DND-41 (cell line): Measurements from ENCODE around the gene SS18L1.

ENCODE experiments used
- ATAC-seq: fragments of 200-7000 bp; cut with Tn5 transposase; 3 replicates; pipeline ENCODE4 v1.9.1; 2021; ENCODE audit warnings: low read depth; ENCODE audit not compliant: insufficient read depth
- DNase-seq: peaks from one replicate; pipeline ENCODE4 v3.0.0-alpha.2; 2020
- H2AFZ ChIP-seq: 2 replicates; pipeline ENCODE4 v1.6.0; 2012; ENCODE audit warnings: low read depth, low read length
- H3K27ac ChIP-seq: 2 replicates; pipeline ENCODE4 v1.5.1; 2012; ENCODE audit warnings: low read length, inconsistent platforms
- H3K27me3 ChIP-seq: fragments of 200-600 bp; sonication (generic); 2 replicates; pipeline ENCODE4 v1.6.0; 2012; ENCODE audit warnings: low read length, mild to moderate bottlenecking, inconsistent platforms; ENCODE audit not compliant: insufficient read depth, poor library complexity
- H3K36me3 ChIP-seq: 2 replicates; pipeline ENCODE4 v1.5.1; 2012; ENCODE audit warnings: low read length, inconsistent platforms; ENCODE audit not compliant: insufficient read depth
- H3K4me1 ChIP-seq: 2 replicates; pipeline ENCODE4 v1.5.1; 2012; ENCODE audit warnings: mild to moderate bottlenecking, low read length; ENCODE audit not compliant: insufficient read depth
- H3K4me2 ChIP-seq: 2 replicates; pipeline ENCODE4 v1.6.0; 2012; ENCODE audit warnings: mild to moderate bottlenecking, moderate library complexity, low read length, inconsistent platforms; ENCODE audit not compliant: insufficient read depth
- H3K4me3 ChIP-seq, 2 experiments: fragments of 200-600 bp in 1 of 2; shearing (Covaris generic) in 1 of 2; 2 replicates each; pipeline ENCODE4 v1.5.1; 2012 to 2016; ENCODE audit warnings: inconsistent platforms in 2 of 2, low read length in 2 of 2, mild to moderate bottlenecking in 2 of 2, low read depth in 1 of 2, moderate library complexity in 1 of 2
- H3K79me2 ChIP-seq: 2 replicates; pipeline ENCODE4 v1.6.0; 2012; ENCODE audit warnings: low read length, inconsistent platforms; ENCODE audit not compliant: insufficient read depth
- H3K9ac ChIP-seq: 2 replicates; pipeline ENCODE4 v1.6.0; 2012; ENCODE audit warnings: low read depth, mild to moderate bottlenecking, inconsistent platforms, low read length, moderate library complexity
- H3K9me3 ChIP-seq: 2 replicates; pipeline ENCODE4 v1.5.1; 2012; ENCODE audit warnings: low read length, moderate library complexity, mild to moderate bottlenecking, inconsistent platforms; ENCODE audit not compliant: insufficient read depth, severe bottlenecking
- H4K20me1 ChIP-seq: 2 replicates; pipeline ENCODE4 v1.6.0; 2012; ENCODE audit warnings: low read length; ENCODE audit not compliant: insufficient read depth
- CTCF ChIP-seq: IDR thresholded peaks from 2 replicates; pipeline ENCODE4 v1.5.1; 2012; ENCODE audit warnings: borderline replicate concordance, low read length, moderate library complexity, mild to moderate bottlenecking; ENCODE audit not compliant: poor library complexity, severe bottlenecking; ENCODE audit errors: extremely low read depth
- EZH2 ChIP-seq: IDR thresholded peaks from 3 replicates; pipeline ENCODE4 v1.6.1; 2012; ENCODE audit warnings: borderline replicate concordance, low read depth, mild to moderate bottlenecking, moderate library complexity, low read length, inconsistent platforms; ENCODE audit not compliant: severe bottlenecking

SS18L1 gene

GRCh38 chr20:62167474-62167873, 23.9 kb downstream of the SS18L1 start:
- TF ChIP-seq EZH2 (no peak), CTCF (no peak)
- no peak overlapping the region for H3K9ac ChIP-seq
- H4K20me1 ChIP-seq = peaks cover 15% of the 10 kb centered on the region; the same call in 1 of the 2 replicates
- no peak overlapping the region for H3K27ac ChIP-seq
- DNase-seq = no peak
- no peaks in the 10 kb centered on the region for H3K27me3 ChIP-seq
- no peaks in the 10 kb centered on the region for H3K9me3 ChIP-seq
- no peak overlapping the region for H3K4me2 ChIP-seq
- H3K36me3 ChIP-seq = peaks cover 70% of the 10 kb centered on the region
- no peak overlapping the region for H3K4me3 ChIP-seq
- no peak for ATAC-seq
- no peak overlapping the region for H2AFZ ChIP-seq
- no peaks in the 10 kb centered on the region for H3K79me2 ChIP-seq
- no peaks in the 10 kb centered on the region for H3K4me1 ChIP-seq

GRCh38 chr20:62168061-62168460, 24.5 kb downstream of the SS18L1 start:
- TF ChIP-seq CTCF (no peak), EZH2 (no peak)
- H2AFZ ChIP-seq = no peak overlapping the region
- ATAC-seq (no peak), DNase-seq (no peak)
- H4K20me1 ChIP-seq = peaks cover 10% of the 10 kb centered on the region; the same call in 1 of the 2 replicates
- H3K27ac ChIP-seq = no peak overlapping the region
- H3K4me3 ChIP-seq = no peak overlapping the region
- H3K27me3 ChIP-seq = no peaks in the 10 kb centered on the region
- no peak overlapping the region for H3K4me2 ChIP-seq
- H3K4me1 ChIP-seq = no peaks in the 10 kb centered on the region
- H3K36me3 ChIP-seq = peaks cover 70% of the 10 kb centered on the region
- H3K9ac ChIP-seq = no peak overlapping the region
- no peaks in the 10 kb centered on the region for H3K9me3 ChIP-seq
- no peaks in the 10 kb centered on the region for H3K79me2 ChIP-seq

DNA sequence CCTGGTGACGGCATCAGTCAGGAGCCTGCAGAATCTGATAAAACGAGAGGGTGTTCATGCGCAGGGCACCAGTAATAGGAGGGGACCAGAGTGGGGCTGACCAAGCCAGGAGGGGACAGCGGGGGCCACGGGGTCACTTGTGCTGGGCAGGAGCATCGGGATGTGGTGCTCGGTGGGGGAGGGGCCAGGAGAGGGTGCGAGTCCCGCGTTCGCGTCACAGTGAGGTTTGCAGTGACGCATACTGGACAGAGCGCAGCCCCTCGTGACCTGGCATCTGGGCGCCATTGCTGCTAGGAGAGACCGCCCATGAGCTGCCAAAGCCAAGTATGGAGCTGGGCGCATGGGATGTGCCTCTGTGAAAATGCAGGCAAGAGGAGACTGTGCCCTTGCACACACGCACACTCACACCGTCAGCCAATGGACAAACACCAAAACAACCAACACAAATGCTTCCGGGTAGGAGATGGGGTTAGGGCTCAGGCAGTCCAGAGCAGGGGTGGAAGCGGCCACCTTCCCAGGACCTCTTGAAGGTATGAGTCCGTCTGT, 25.4 kb downstream of the SS18L1 start:
- no peak overlapping the region for H3K27ac ChIP-seq

More for the DNA sequence above, 25.4 kb downstream of the SS18L1 start:
- H3K79me2 ChIP-seq = no peaks in the 10 kb centered on the region
- ATAC-seq (no peak), DNase-seq (no peak)
- no peak overlapping the region for H3K9ac ChIP-seq
- no peak overlapping the region for H3K4me3 ChIP-seq
- peaks cover 66% of the 10 kb centered on the region for H3K36me3 ChIP-seq
- no peak overlapping the region for H3K4me2 ChIP-seq
- H3K9me3 ChIP-seq = no peaks in the 10 kb centered on the region
- no peaks in the 10 kb centered on the region for H3K27me3 ChIP-seq
- H3K4me1 ChIP-seq = no peaks in the 10 kb centered on the region
- no peak overlapping the region for H2AFZ ChIP-seq
- TF ChIP-seq EZH2 (no peak), CTCF (no peak)
- H4K20me1 ChIP-seq = peaks cover 10% of the 10 kb centered on the region; the same call in 1 of the 2 replicates
